ENCODE measurements around the gene STARD4. TPM values are rescaled to one million over a fixed set of nuclear protein-coding genes. Genes with fewer than 3 reads are reported as not detected.
A peak's percentile ranks its signal among the peaks of the same experiment; 100 is the strongest.

STARD4 gene
- total RNA-seq, 1 donor from 2014 or later = 49.1 TPM

DNA sequence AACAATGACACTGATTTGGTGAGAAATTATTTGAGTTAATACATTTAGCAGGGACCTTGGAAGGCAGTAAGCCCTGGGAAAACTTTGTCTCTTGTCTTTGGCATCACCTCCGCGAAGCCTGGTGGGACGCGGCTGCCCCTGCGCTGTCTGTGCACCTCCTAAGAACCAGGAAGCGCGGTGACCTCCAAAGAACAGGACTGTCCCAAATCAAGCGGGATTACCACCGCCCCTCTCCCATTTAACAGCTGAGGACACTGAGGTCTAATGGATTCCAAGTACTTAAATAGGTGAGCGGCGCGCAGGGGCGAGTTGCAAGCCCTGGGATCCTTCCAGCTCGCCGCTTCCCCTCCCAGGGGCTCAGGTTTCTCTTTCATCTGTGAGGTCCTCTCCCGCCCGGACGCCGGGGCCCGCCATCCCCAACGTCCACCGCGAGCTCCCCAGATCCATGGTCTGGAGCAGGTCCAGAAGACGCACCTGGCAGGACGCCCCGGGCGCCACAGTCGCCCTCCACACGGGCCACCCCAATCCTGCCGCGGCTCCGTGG is 432 bp downstream of the STARD4 start:
- TF ChIP-seq, protein P1, sequence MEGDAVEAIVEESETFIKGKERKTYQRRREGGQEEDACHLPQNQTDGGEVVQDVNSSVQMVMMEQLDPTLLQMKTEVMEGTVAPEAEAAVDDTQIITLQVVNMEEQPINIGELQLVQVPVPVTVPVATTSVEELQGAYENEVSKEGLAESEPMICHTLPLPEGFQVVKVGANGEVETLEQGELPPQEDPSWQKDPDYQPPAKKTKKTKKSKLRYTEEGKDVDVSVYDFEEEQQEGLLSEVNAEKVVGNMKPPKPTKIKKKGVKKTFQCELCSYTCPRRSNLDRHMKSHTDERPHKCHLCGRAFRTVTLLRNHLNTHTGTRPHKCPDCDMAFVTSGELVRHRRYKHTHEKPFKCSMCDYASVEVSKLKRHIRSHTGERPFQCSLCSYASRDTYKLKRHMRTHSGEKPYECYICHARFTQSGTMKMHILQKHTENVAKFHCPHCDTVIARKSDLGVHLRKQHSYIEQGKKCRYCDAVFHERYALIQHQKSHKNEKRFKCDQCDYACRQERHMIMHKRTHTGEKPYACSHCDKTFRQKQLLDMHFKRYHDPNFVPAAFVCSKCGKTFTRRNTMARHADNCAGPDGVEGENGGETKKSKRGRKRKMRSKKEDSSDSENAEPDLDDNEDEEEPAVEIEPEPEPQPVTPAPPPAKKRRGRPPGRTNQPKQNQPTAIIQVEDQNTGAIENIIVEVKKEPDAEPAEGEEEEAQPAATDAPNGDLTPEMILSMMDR (conservative IDR thresholded peaks at IDR 0.05; ENCODE audit: low read depth, low read length) = no peak
- peak overlapping the region; percentile 86 for H3K4me3 ChIP-seq (ENCODE audit: low read depth, low read length)
- DNase-seq (ENCODE audit: low read depth) = no peak

DNA sequence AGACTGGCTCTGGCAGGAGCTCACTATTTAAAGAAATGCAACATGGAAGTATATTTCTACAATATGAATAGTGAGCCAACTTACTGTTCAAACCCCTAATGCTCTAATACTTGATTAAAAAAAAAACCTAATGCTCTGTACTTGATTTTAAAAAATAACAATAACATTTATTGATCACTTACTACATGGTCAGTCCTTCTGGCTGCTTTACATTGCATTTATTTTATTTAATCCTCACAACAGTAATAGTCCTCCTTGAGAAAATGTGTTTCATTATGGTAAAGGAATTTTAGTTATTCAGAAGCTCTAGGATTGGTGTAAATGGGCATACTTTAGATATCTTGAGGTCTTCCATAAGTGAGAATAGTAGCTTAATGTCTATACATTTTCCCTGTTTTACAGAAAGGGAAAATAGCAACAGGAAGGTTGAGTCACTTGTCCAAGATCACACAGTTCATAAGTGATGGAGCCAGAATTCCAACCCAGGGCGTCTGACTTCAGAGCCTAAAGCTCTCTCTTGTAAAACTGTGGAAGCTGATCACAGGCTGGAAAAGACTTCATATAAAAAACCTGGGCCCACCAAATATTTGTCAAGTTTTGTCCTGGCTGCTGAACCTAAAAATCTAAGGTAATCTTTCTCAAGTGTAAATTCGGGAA is 1.0 kb downstream of the STARD4 start:
- DNase-seq (ENCODE audit: low read depth) = no peak
- TF ChIP-seq, protein P1 (conservative IDR thresholded peaks at IDR 0.05; ENCODE audit: low read depth, low read length) = no peak

DNA sequence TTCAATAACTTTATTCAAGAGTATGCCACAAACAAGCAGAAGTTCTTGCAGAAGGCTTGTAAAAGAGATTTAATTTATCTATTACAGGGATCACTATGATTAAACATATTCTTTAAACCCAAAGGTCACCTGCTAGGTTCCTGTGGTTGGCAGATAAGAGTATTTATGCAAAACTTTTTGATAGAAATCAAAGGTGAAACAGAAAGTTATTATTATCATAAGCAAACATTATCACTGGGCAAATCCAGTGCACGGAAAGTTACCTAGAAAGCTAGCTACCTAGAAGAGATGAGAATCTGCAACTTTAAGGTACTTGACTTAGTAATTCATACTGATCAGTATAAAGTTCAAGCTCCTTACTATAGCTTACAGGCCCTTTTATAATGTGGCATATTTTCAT is 3.2 kb downstream of the STARD4 start:
- H3K4me3 ChIP-seq (ENCODE audit: low read depth, low read length) = no peak overlapping the region
- no peak for DNase-seq (ENCODE audit: low read depth)
- TF ChIP-seq, protein P1 (conservative IDR thresholded peaks at IDR 0.05; ENCODE audit: low read depth, low read length) = no peak

More for the DNA sequence above, 1.0 kb downstream of the STARD4 start:
- peak overlapping the region; percentile 86 for H3K4me3 ChIP-seq (ENCODE audit: low read depth, low read length)

DNA sequence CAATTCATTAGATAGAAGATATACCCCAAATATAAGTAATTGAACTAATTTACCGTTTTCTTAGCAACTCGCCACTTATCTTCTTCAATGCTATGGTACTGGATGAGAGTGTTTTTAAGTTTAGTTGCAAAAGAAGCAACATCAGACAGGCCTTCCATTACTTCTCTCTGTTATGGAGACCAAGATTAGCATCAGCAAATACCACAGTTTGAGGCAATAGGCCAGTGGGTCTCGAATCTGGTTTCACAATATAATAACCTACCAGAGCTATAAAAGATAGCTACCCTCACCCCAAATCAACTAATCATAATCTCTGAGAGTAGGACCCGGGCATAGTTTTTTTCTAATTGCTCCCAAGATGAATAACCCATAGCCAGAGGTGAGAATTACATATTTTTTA is 5.1 kb downstream of the STARD4 start:
- H3K4me3 ChIP-seq (ENCODE audit: low read depth, low read length) = no peak overlapping the region
- TF ChIP-seq, protein P1 (conservative IDR thresholded peaks at IDR 0.05; ENCODE audit: low read depth, low read length) = no peak
- DNase-seq (ENCODE audit: low read depth) = no peak

DNA sequence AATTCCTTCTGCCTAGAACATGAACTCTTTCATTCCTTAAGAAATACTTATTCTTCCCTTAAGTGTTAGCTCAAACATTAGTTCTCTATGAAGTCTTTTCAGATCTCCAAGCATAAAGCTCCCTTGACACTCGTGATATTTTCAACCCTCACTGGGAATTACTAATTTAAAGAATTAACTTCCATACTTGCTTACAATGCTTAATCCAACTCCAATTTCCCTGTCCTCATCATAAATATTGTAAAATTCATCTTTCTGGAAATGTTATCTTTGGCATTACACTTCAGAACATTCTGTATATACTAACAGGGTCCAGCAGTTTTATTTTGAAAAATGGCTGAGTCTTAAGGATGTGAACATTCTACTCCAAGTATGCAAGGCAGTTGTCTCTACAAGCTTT is 7.2 kb downstream of the STARD4 start:
- no peak overlapping the region for H3K4me3 ChIP-seq (ENCODE audit: low read depth, low read length)
- TF ChIP-seq, protein P1 (conservative IDR thresholded peaks at IDR 0.05; ENCODE audit: low read depth, low read length) = no peak
- DNase-seq (ENCODE audit: low read depth) = no peak

DNA sequence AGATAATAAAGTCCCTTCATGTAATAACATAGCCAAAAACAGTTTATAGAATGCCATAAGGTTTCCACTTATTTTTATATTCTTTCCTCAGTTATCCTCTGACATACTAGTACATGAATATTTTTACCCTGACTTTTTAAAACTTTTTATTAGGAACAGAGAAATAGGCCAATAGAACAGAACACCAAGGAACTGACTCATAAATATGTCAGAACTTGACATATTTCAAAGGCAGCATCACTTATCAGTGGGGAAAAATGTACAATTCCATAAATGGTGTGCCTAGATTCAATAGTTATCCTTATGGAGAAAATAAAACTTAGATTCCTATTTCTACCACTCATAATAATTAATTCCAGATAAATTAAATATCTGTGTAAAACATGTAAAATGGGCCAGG is 9.4 kb downstream of the STARD4 start:
- no peak for DNase-seq (ENCODE audit: low read depth)
- TF ChIP-seq, protein P1 (conservative IDR thresholded peaks at IDR 0.05; ENCODE audit: low read depth, low read length) = no peak
- no peak overlapping the region for H3K4me3 ChIP-seq (ENCODE audit: low read depth, low read length)

DNA sequence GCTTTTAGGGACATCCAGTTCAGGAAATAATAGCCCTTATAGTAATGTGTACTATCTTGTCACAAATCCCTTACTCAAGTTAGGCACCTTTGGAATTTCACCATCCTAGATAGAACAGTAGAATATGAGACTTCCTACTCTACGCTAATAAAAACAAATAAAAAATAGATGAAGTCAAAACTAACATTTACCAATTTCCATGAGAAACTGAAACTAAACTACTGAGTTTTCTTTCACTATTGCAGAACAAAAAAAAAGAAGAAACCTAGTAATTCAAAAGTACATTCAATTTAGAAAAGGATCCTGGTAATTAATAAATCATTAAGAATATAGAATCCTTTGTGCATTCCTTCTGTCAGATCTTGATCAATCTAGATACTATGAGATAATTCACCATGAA is 14.0 kb downstream of the STARD4 start:
- no peak overlapping the region for H3K4me3 ChIP-seq (ENCODE audit: low read depth, low read length)
- DNase-seq (ENCODE audit: low read depth) = no peak
- TF ChIP-seq, protein P1 (conservative IDR thresholded peaks at IDR 0.05; ENCODE audit: low read depth, low read length) = no peak

Data from epithelial cell of proximal tubule (primary cell).